H1 (cell line): ENCODE measurements around the gene AGRN. TPM values are rescaled to one million over a fixed set of nuclear protein-coding genes. Genes with fewer than 3 reads are reported as not detected.

ENCODE experiments used
- CTCF ChIA-PET: fragments of 300-600 bp; sonication (Branson Sonifier 250); formaldehyde crosslinking; loops from one replicate; lab custom pipeline; 2021; ENCODE audit not compliant: partially characterized antibody; lab: Charles Lee
- POLR2A ChIA-PET: fragments of 300-600 bp; sonication (Branson Sonifier 250); formaldehyde crosslinking; loops from one replicate; lab custom pipeline; 2021; ENCODE audit warnings: inconsistent platforms; ENCODE audit not compliant: partially characterized antibody; lab: Charles Lee
- DNase-seq, 2 experiments: peaks; one replicate each; pipeline versions ENCODE4 v3.0.0 to v3.0.0-alpha.2; 2010 to 2022; ENCODE audit warnings: low spot score in 2 of 2, low read depth in 1 of 2, mixed read lengths in 1 of 2
- FAIRE-seq: peaks from 2 replicates; lab custom pipeline; 2011; peaks lifted over from hg19 to GRCh38; lab: Jason Lieb, UNC
- H2AFZ ChIP-seq: 2 replicates; pipeline ENCODE4 v1.8.1; 2012; ENCODE audit warnings: low read length, inconsistent platforms
- H2AK5ac ChIP-seq: 2 replicates; pipeline ENCODE4 v1.6.1; 2013; ENCODE audit warnings: low read depth, low read length
- H2BK120ac ChIP-seq: replicated peaks from 2 replicates; pipeline ENCODE3; 2013; ENCODE audit warnings: low read depth, low read length, inconsistent platforms
- H2BK12ac ChIP-seq: 2 replicates; pipeline ENCODE4 v1.6.1; 2013; ENCODE audit warnings: low read depth, low read length
- H2BK15ac ChIP-seq: 2 replicates; pipeline ENCODE4 v1.6.1; 2013; ENCODE audit warnings: low read length
- H2BK20ac ChIP-seq: 2 replicates; pipeline ENCODE4 v1.6.1; 2013; ENCODE audit warnings: low read length
- H2BK5ac ChIP-seq: 2 replicates; pipeline ENCODE4 v1.6.1; 2013; ENCODE audit warnings: low read depth, low read length
- H3K14ac ChIP-seq: 2 replicates; pipeline ENCODE4 v1.6.1; 2013; ENCODE audit warnings: inconsistent platforms; ENCODE audit not compliant: insufficient read length
- H3K18ac ChIP-seq: 2 replicates; pipeline ENCODE4 v1.6.1; 2013; ENCODE audit warnings: low read length; ENCODE audit errors: extremely low read depth
- H3K23ac ChIP-seq: 2 replicates; pipeline ENCODE4 v1.6.1; 2013; ENCODE audit warnings: inconsistent platforms; ENCODE audit not compliant: insufficient read length
- H3K23me2 ChIP-seq: 2 replicates; pipeline ENCODE4 v1.6.1; 2013; ENCODE audit warnings: low read depth, low read length
- H3K27ac ChIP-seq: 2 replicates; pipeline ENCODE4 v1.6.1; 2011; ENCODE audit warnings: low read depth, low read length, inconsistent platforms
- H3K27me3 ChIP-seq, 4 experiments: replicated peaks in 1 of 4; 1 replicate in 1 of 4; 2 replicates in 3 of 4; pipeline versions ENCODE4 v1.6.1 to v1.8.1; 2011 to 2013; ENCODE audit warnings: low read length in 3 of 4, mild to moderate bottlenecking in 3 of 4, inconsistent platforms in 2 of 4, mixed read lengths in 2 of 4, moderate library complexity in 1 of 4; ENCODE audit not compliant: control insufficient read depth in 3 of 4, insufficient read depth in 3 of 4; ENCODE audit errors: extremely low read depth in 1 of 4
- H3K36me3 ChIP-seq, 4 experiments: 2 replicates each; pipeline versions ENCODE4 v1.6.1 to v1.8.1; 2011 to 2013; ENCODE audit warnings: mild to moderate bottlenecking in 4 of 4, low read length in 3 of 4, moderate library complexity in 2 of 4, control low read depth in 1 of 4, inconsistent platforms in 1 of 4; ENCODE audit not compliant: insufficient read depth in 4 of 4, control insufficient read depth in 2 of 4
- H3K4ac ChIP-seq: replicated peaks from 2 replicates; pipeline ENCODE3; 2013; ENCODE audit warnings: low read length, low read depth, mixed read lengths, inconsistent platforms; ENCODE audit not compliant: insufficient read length
- H3K4me1 ChIP-seq, 4 experiments: replicated peaks in 1 of 4; 1 replicate in 1 of 4; 2 replicates in 3 of 4; pipeline versions ENCODE4 v1.6.1 to v1.8.1; 2011 to 2013; ENCODE audit warnings: low read length in 3 of 4, inconsistent platforms in 2 of 4, mixed read lengths in 1 of 4; ENCODE audit not compliant: insufficient read depth in 4 of 4, control insufficient read depth in 3 of 4
- H3K4me2 ChIP-seq, 2 experiments: 2 replicates each; pipeline versions ENCODE4 v1.6.1 to v1.8.1; 2011 to 2013; ENCODE audit warnings: low read depth in 2 of 2, low read length in 2 of 2, control low read depth in 1 of 2, inconsistent platforms in 1 of 2, mild to moderate bottlenecking in 1 of 2; ENCODE audit not compliant: insufficient read depth in 1 of 2
- H3K4me3 ChIP-seq, 4 experiments: fragments of 200-600, 300-600 bp in 1 of 4; sonication (generic), shearing (Covaris generic), sonication (Bioruptor Twin) in 1 of 4; 2 replicates each; pipeline versions ENCODE4 v1.5.1 to v1.8.1; 2011 to 2016; ENCODE audit warnings: low read length in 4 of 4, low read depth in 3 of 4, control low read depth in 2 of 4, inconsistent platforms in 2 of 4, mild to moderate bottlenecking in 2 of 4, mixed read lengths in 1 of 4, moderate library complexity in 1 of 4; ENCODE audit not compliant: insufficient read depth in 2 of 4; ENCODE audit errors: extremely low read depth in 1 of 4
- H3K56ac ChIP-seq: replicated peaks from 2 replicates; pipeline ENCODE3; 2013; ENCODE audit warnings: low read depth, mild to moderate bottlenecking, mixed read lengths, low read length, inconsistent platforms; ENCODE audit not compliant: insufficient read length
- H3K79me1 ChIP-seq: 2 replicates; pipeline ENCODE4 v1.6.1; 2013; ENCODE audit warnings: low read depth, low read length, control low read depth
- H3K79me2 ChIP-seq, 2 experiments: 2 replicates each; pipeline versions ENCODE4 v1.6.1 to v1.8.1; 2012 to 2013; ENCODE audit warnings: low read length in 2 of 2, mild to moderate bottlenecking in 2 of 2, inconsistent platforms in 1 of 2; ENCODE audit not compliant: insufficient read depth in 2 of 2, control insufficient read depth in 1 of 2
- H3K9ac ChIP-seq, 4 experiments: replicated peaks in 1 of 4; 1 replicate in 1 of 4; 2 replicates in 3 of 4; pipeline versions ENCODE4 v1.6.1 to v1.8.1; 2011 to 2013; ENCODE audit warnings: low read depth in 3 of 4, low read length in 3 of 4, control low read depth in 2 of 4, mild to moderate bottlenecking in 2 of 4, moderate library complexity in 2 of 4, inconsistent platforms in 1 of 4; ENCODE audit errors: extremely low read depth in 1 of 4
- H3K9me3 ChIP-seq, 2 experiments: 2 replicates each; pipeline versions ENCODE4 v1.6.1 to v1.8.1; 2012 to 2013; ENCODE audit warnings: mild to moderate bottlenecking in 2 of 2, moderate library complexity in 2 of 2, control low read depth in 1 of 2, inconsistent platforms in 1 of 2, low read depth in 1 of 2, low read length in 1 of 2, mixed read lengths in 1 of 2; ENCODE audit not compliant: insufficient read depth in 2 of 2
- H4K20me1 ChIP-seq, 2 experiments: replicated peaks in 1 of 2; 2 replicates each; pipeline versions ENCODE3 to v1.8.1; 2011 to 2013; ENCODE audit warnings: inconsistent platforms in 2 of 2, low read length in 2 of 2, mild to moderate bottlenecking in 1 of 2; ENCODE audit not compliant: insufficient read depth in 2 of 2, control insufficient read depth in 1 of 2
- H4K5ac ChIP-seq: 2 replicates; pipeline ENCODE4 v1.6.1; 2013; ENCODE audit warnings: low read length, low read depth, mixed read lengths, inconsistent platforms; ENCODE audit not compliant: insufficient read length
- H4K8ac ChIP-seq: 2 replicates; pipeline ENCODE4 v1.8.0; 2013; ENCODE audit warnings: mild to moderate bottlenecking, moderate library complexity, low read length, inconsistent platforms; ENCODE audit not compliant: insufficient read depth; ENCODE audit errors: extremely low read depth
- H4K91ac ChIP-seq: replicated peaks from 2 replicates; pipeline ENCODE3; 2013; ENCODE audit warnings: low read length, mixed read lengths, inconsistent platforms; ENCODE audit not compliant: insufficient read length
- ATF3 ChIP-seq: IDR thresholded peaks from 2 replicates; pipeline ENCODE4 v1.6.1; 2011; ENCODE audit warnings: low read depth, mild to moderate bottlenecking, low read length; ENCODE audit not compliant: insufficient read depth
- CHD2 ChIP-seq: IDR thresholded peaks from 2 replicates; pipeline ENCODE4 v1.6.1; 2012; ENCODE audit warnings: low read length, improper control_type of control experiment
- CTBP2 ChIP-seq: IDR thresholded peaks from 2 replicates; pipeline ENCODE4 v1.7.0; 2011; ENCODE audit warnings: borderline replicate concordance, mild to moderate bottlenecking, moderate library complexity, mixed read lengths, low read length; ENCODE audit not compliant: insufficient read depth, insufficient read length
- FOSL1 ChIP-seq: IDR thresholded peaks from 2 replicates; pipeline ENCODE4 v1.6.1; 2011; ENCODE audit warnings: mild to moderate bottlenecking, low read depth, low read length, moderate library complexity; ENCODE audit not compliant: insufficient read depth
- JUN ChIP-seq: IDR thresholded peaks from 2 replicates; pipeline ENCODE4 v1.6.1; 2011; ENCODE audit warnings: low read depth, mild to moderate bottlenecking, improper control_type of control experiment, low read length
- JUND ChIP-seq: IDR thresholded peaks from 2 replicates; pipeline ENCODE4 v1.6.1; 2011; ENCODE audit warnings: mild to moderate bottlenecking, improper control_type of control experiment, low read length
- NRF1 ChIP-seq: IDR thresholded peaks from 2 replicates; pipeline ENCODE4 v1.6.1; 2011; ENCODE audit warnings: mild to moderate bottlenecking, low read depth, low read length, improper control_type of control experiment
- POLR2A ChIP-seq, 2 experiments: IDR thresholded peaks; 1 replicate in 1 of 2; 2 replicates in 1 of 2; pipeline ENCODE4 v1.6.1; 2011; ENCODE audit warnings: low read depth in 2 of 2, low read length in 2 of 2, mild to moderate bottlenecking in 2 of 2; ENCODE audit errors: control extremely low read depth in 1 of 2
- RAD21 ChIP-seq, 2 experiments: IDR thresholded peaks in 1 of 2; conservative IDR thresholded peaks in 1 of 2; 2 replicates each; pipeline ENCODE4 v1.6.1; 2011; ENCODE audit warnings: low read depth in 2 of 2, low read length in 2 of 2, improper control_type of control experiment in 1 of 2, inconsistent platforms in 1 of 2, mild to moderate bottlenecking in 1 of 2, moderate library complexity in 1 of 2
- SP2 ChIP-seq: IDR thresholded peaks from 2 replicates; pipeline ENCODE4 v1.6.1; 2012; ENCODE audit warnings: mild to moderate bottlenecking, low read length, inconsistent platforms
- SRF ChIP-seq: IDR thresholded peaks from 2 replicates; pipeline ENCODE4 v1.6.1; 2011; ENCODE audit warnings: mild to moderate bottlenecking, low read depth, low read length, moderate library complexity
- WGBS, 2 experiments: shearing (Covaris generic) in 1 of 2; methylation state at CpG; one replicate each; pipeline versions ENCODE4 v1.1.6 to v1.1.7; 2013 to 2015; ENCODE audit warnings: low lambda C conversion rate in 2 of 2, mixed read lengths in 2 of 2, inconsistent platforms in 1 of 2, low coverage in 1 of 2, missing lambda C conversion rate in 1 of 2; ENCODE audit not compliant: insufficient replicate concordance in 2 of 2, insufficient coverage in 1 of 2, insufficient read length in 1 of 2; ENCODE audit errors: extremely low coverage in 1 of 2, missing lambda C conversion rate in 1 of 2; 5-methylcytosine and 5-hydroxymethylcytosine counted together
- polyA plus RNA-seq, 7 experiments: library from polyadenylated mRNA; depleted of rRNA in 3 of 7; stranded (reverse) in 5 of 7; unstranded in 2 of 7; fragments of >200 nt in 5 of 7; fragments of 200-250 nt in 2 of 7; gene quantifications; 1 replicate in 5 of 7; 2 replicates in 1 of 7; 4 replicates in 1 of 7; pipeline versions ENCODE4 v1.2.1 to v1.2.3, GENCODE V29; 2011 to 2013; ENCODE audit warnings: missing spikeins in 2 of 7, mixed read lengths in 2 of 7
- total RNA-seq: library from RNA; stranded (reverse); fragmentation: NEBNext Ultra II Directional; extraction: Animal tissue kit (Norgen Biotek cat#: 25700); gene quantifications from 2 replicates; pipeline ENCODE4 v1.2.1, GENCODE V29; 2021
- TF ChIP-seq, protein P1 (sequence below): IDR thresholded peaks from 2 replicates; pipeline ENCODE4 v1.6.1; 2012; ENCODE audit warnings: inconsistent platforms

AGRN gene
- total and polyA plus RNA-seq, 2 of the 8 experiments (the other 6 are each of a cell fraction or from before 2014, with no cell fraction given) = 52.3 to 155 TPM

DNA sequence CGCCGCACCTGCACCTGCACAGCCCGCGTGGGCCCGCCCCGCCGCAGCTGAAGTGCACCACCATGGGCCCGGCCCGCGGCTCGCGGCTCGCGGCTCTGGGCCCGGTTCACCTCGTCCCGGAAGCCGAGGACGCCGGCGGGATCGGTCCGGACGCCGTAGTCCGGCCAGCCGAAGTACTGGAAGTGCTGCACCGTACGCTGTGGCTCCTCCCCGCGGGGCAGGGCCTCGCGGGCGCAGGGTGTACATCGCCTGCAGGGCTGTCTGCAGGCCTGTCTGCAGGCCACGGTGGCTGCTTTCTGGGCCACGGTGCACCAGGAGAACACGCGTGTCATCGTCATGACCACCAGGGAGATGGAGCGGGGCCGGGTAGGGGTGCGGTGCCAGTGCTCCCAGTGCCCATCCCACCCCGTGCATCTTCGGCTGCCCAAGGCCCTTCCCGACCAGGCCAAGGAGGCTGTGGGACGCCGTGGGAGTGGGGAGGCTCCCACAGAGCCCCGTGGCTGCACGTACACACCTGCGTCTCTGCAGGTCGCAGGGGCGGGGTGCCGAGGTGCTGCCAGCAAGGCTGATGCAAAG lies 47.5 kb downstream of the AGRN start:
- no peak overlapping the region for H3K56ac ChIP-seq
- ChIA-PET CTCF (interaction anchor here (0.8 to 1.6 kb wide), 2 partner anchors 33 to 55 kb away, joined by 3 read pairs; no protein-coding TSS in a partner anchor), POLR2A (interaction anchor here (0.9 to 1.5 kb wide), 3 partner anchors 12 to 64 kb away, joined by 3 to 5 read pairs (median 4); no protein-coding TSS in a partner anchor)
- H3K9ac ChIP-seq = no peak overlapping the region
- FAIRE-seq (no peak), DNase-seq (no peak)
- no peak overlapping the region for H2BK120ac ChIP-seq
- H2BK12ac ChIP-seq = peak overlapping the region; percentile 60; the same call in 1 of the 2 replicates
- H3K79me1 ChIP-seq = no peaks in the 10 kb centered on the region
- no peak overlapping the region for H3K27ac ChIP-seq
- no peak overlapping the region for H2AFZ ChIP-seq
- H2BK5ac ChIP-seq = no peak overlapping the region
- peak overlapping the region; percentile 51; the same call in 1 of the 2 replicates for H4K8ac ChIP-seq
- no peaks in the 10 kb centered on the region for H3K9me3 ChIP-seq
- no peak overlapping the region for H3K4ac ChIP-seq
- H3K4me2 ChIP-seq = no peak overlapping the region; a peak in 1 of 4 replicates
- no peak overlapping the region for H3K18ac ChIP-seq
- no peaks in the 10 kb centered on the region for H3K36me3 ChIP-seq
- WGBS, 2 experiments = 95% methylated on average over 23 of the region's 54 CpGs; no CpG with 5 or more reads in 1 of the 2 experiments
- no peak overlapping the region for H3K23ac ChIP-seq
- H3K4me3 ChIP-seq = no peak overlapping the region
- no peak overlapping the region for H3K14ac ChIP-seq
- peaks cover 0 to 15% (median 7%) of the 10 kb centered on the region in 4 experiments; a peak in 5 of 7 replicates for H3K4me1 ChIP-seq
- no peak overlapping the region for H4K91ac ChIP-seq
- H4K20me1 ChIP-seq = peaks cover 0 to 16% of the 10 kb centered on the region in 2 experiments
- no peak overlapping the region for H2BK20ac ChIP-seq
- H3K27me3 ChIP-seq = peaks cover 1 to 26% (median 19%) of the 10 kb centered on the region in 4 experiments
- H2BK15ac ChIP-seq = no peak overlapping the region
- peaks cover 7% of the 10 kb centered on the region; the same call in 1 of the 2 replicates for H3K23me2 ChIP-seq
- H4K5ac ChIP-seq = no peak overlapping the region
- no peaks in the 10 kb centered on the region for H3K79me2 ChIP-seq
- H2AK5ac ChIP-seq = no peak overlapping the region
- TF ChIP-seq CHD2 (no peak), NRF1 (no peak), FOSL1 (no peak), JUND (no peak), POLR2A (IDR thresholded peaks at IDR 0.05; ENCODE audit: control extremely low read depth in 1 of 2, low read depth in 2 of 2, low read length in 2 of 2) (no peak), SP2 (no peak), SRF (no peak), RAD21 (IDR thresholded peaks at IDR 0.05 in 1 of 2, conservative IDR thresholded peaks at IDR 0.05 in 1 of 2; ENCODE audit: low read depth in 2 of 2, low read length in 2 of 2) (no peak), JUN (no peak), CTBP2 (no peak), ATF3 (no peak)
- TF ChIP-seq, protein P1, sequence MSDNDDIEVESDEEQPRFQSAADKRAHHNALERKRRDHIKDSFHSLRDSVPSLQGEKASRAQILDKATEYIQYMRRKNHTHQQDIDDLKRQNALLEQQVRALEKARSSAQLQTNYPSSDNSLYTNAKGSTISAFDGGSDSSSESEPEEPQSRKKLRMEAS = no peak
